GM19468 (cell line): ENCODE data around the gene PLA2G2C.

ENCODE experiments used
- ATAC-seq: cut with Tn5 transposase; IDR thresholded peaks from one replicate; pipeline ENCODE4 v1.9.1; 2021; ENCODE audit warnings: mild to moderate bottlenecking, moderate library complexity, moderate number of reproducible peaks; ENCODE audit not compliant: unreplicated experiment; ENCODE audit errors: extremely low read depth

The PLA2G2C gene

GRCh38 chr1:20187103-20187812, 940 bp upstream of the PLA2G2C start:
- ATAC-seq: no peak

GRCh38 chr1:20184997-20185833, 1.1 kb downstream of the PLA2G2C start:
- no peak for ATAC-seq

GRCh38 chr1:20184481-20184900, 1.8 kb downstream of the PLA2G2C start:
- ATAC-seq: no peak

- no peak for ATAC-seq
These were observed 2.6 kb downstream of the PLA2G2C start for GRCh38 chr1:20183616-20184271.

- no peak for ATAC-seq
These were observed 3.3 kb downstream of the PLA2G2C start for GRCh38 chr1:20183035-20183434.

- ATAC-seq: no peak
These were observed 3.9 kb downstream of the PLA2G2C start for GRCh38 chr1:20182415-20182814.

- ATAC-seq: no peak
These were observed 5.5 kb downstream of the PLA2G2C start for GRCh38 chr1:20180844-20181207.

GRCh38 chr1:20180129-20180843, 6.0 kb downstream of the PLA2G2C start:
- ATAC-seq: no peak

GRCh38 chr1:20179371-20180128, 6.8 kb downstream of the PLA2G2C start:
- no peak for ATAC-seq

GRCh38 chr1:20178634-20179370, 7.5 kb downstream of the PLA2G2C start:
- no peak for ATAC-seq

- ATAC-seq: no peak
These were observed 11.2 kb downstream of the PLA2G2C start for GRCh38 chr1:20174937-20175666.

GRCh38 chr1:20172033-20172590, 14.2 kb downstream of the PLA2G2C start:
- no peak for ATAC-seq

GRCh38 chr1:20169932-20170331, 16.4 kb downstream of the PLA2G2C start:
- ATAC-seq: no peak

- ATAC-seq: no peak
These were observed 17.5 kb downstream of the PLA2G2C start for GRCh38 chr1:20168564-20169491.

GRCh38 chr1:20167126-20167525, 19.2 kb downstream of the PLA2G2C start:
- ATAC-seq: no peak

- ATAC-seq: no peak
These were observed 20.3 kb downstream of the PLA2G2C start for GRCh38 chr1:20166051-20166450.

- no peak for ATAC-seq
These were observed 20.8 kb downstream of the PLA2G2C start for GRCh38 chr1:20165522-20165951.
